Stimulated activated CD8-positive, alpha-beta memory T cell treated with anti-CD3 and anti-CD28 coated beads, Interleukin-4, amount 100 ng/mL, for 1 hour (primary cell): Measurements from ENCODE around the gene LCN1.
"Not testable (repeated sequence)": the region's sequence is repeated elsewhere in the genome, so short reads cannot be mapped to it uniquely, and the experiment has no call there.

Experiments used
- DNase-seq, 2 donors: peaks; one replicate each; pipeline ENCODE4 v3.0.0-alpha.2; 2020; ENCODE audit warnings: low read depth in 2 of 2, low spot score in 1 of 2

Gene LCN1

GRCh38 chr9:135545646-135546176 is 24.5 kb downstream of the LCN1 start, which contains the start of gene OBP2A:
Gene OBP2A, plus strand, starts transcription at chr9:135546126. Its CDS starts 55 bp downstream, at chr9:135546181.
- DNase-seq: not testable (repeated sequence)

GRCh38 chr9:135546792-135547617 is 25.8 kb downstream of the LCN1 start:
- DNase-seq: not testable (repeated sequence)

GRCh38 chr9:135547756-135548736 is 26.8 kb downstream of the LCN1 start:
- no peak for DNase-seq

- DNase-seq: not testable (repeated sequence)
These were observed 28.5 kb downstream of the LCN1 start for GRCh38 chr9:135549478-135550343.

GRCh38 chr9:135550344-135550918 is 29.2 kb downstream of the LCN1 start:
- no peak for DNase-seq

GRCh38 chr9:135551031-135551430 is 29.8 kb downstream of the LCN1 start:
- no peak for DNase-seq

GRCh38 chr9:135551456-135551855 is 30.2 kb downstream of the LCN1 start:
- DNase-seq: no peak

GRCh38 chr9:135552021-135552697 is 30.9 kb downstream of the LCN1 start:
- DNase-seq: no peak

- DNase-seq: no peak
These were observed 31.5 kb downstream of the LCN1 start for GRCh38 chr9:135552698-135553171.

GRCh38 chr9:135554718-135555117 is 33.5 kb downstream of the LCN1 start:
- DNase-seq: no peak

GRCh38 chr9:135555203-135555602 is 34.0 kb downstream of the LCN1 start:
- DNase-seq: no peak

- DNase-seq: no peak
These were observed 34.7 kb downstream of the LCN1 start for GRCh38 chr9:135555910-135556309.

- DNase-seq: no peak
These were observed 38.4 kb downstream of the LCN1 start for GRCh38 chr9:135559606-135560005.

GRCh38 chr9:135561391-135562234 is 40.4 kb downstream of the LCN1 start, which contains the start of gene PAEP:
Gene PAEP, plus strand, starts transcription at chr9:135561756.
- DNase-seq: no peak

GRCh38 chr9:135562235-135562745 is 41.0 kb downstream of the LCN1 start:
- DNase-seq: no peak

GRCh38 chr9:135563039-135563476 is 41.8 kb downstream of the LCN1 start:
- DNase-seq: no peak

GRCh38 chr9:135563858-135564257 is 42.6 kb downstream of the LCN1 start:
- no peak for DNase-seq

GRCh38 chr9:135565141-135565628 is 43.9 kb downstream of the LCN1 start:
- no peak for DNase-seq
